WTC11 (cell line): ENCODE data around the gene ECI1. TPM values are rescaled to one million over a fixed set of nuclear protein-coding genes. Genes with fewer than 3 reads are reported as not detected.

Experiments used
- ATAC-seq: fragments of 200-7000 bp; cut with Tn5 transposase; 2 replicates; pipeline ENCODE4 v1.10.0; 2021; ENCODE audit warnings: mild to moderate bottlenecking, moderate library complexity
- CTCF ChIA-PET: fragments of 300-600 bp; sonication (Branson Sonifier 250); formaldehyde crosslinking; loops from one replicate; lab custom pipeline; 2021; ENCODE audit warnings: antibody characterized with exemption; lab: Charles Lee
- POLR2A ChIA-PET: fragments of 350-600 bp; sonication (Branson Sonifier 250); formaldehyde crosslinking; loops from one replicate; lab custom pipeline; 2021; ENCODE audit warnings: antibody characterized with exemption; lab: Charles Lee
- DNase-seq: peaks from one replicate; pipeline ENCODE4 v3.0.0; 2021; ENCODE audit warnings: low spot score
- H3K27ac Mint-ChIP-seq: 2 replicates; pipeline ENCODE4 v1.8.0; 2021; ENCODE audit warnings: mixed read lengths
- H3K27me3 Mint-ChIP-seq: 2 replicates; pipeline ENCODE4 v1.8.0; 2021; ENCODE audit warnings: low read depth, mild to moderate bottlenecking, moderate library complexity, mixed read lengths
- H3K36me3 Mint-ChIP-seq: 2 replicates; pipeline ENCODE4 v1.8.0; 2021; ENCODE audit warnings: mixed read lengths
- H3K4me1 Mint-ChIP-seq: 2 replicates; pipeline ENCODE4 v1.8.0; 2022; ENCODE audit warnings: mixed read lengths
- H3K4me3 Mint-ChIP-seq: 2 replicates; pipeline ENCODE4 v1.8.0; 2021; ENCODE audit warnings: mild to moderate bottlenecking, moderate library complexity, mixed read lengths
- H3K9me3 Mint-ChIP-seq: 2 replicates; pipeline ENCODE4 v1.8.0; 2021; ENCODE audit warnings: mixed read lengths
- ARID4B ChIP-seq: sonication (generic); formaldehyde crosslinking; IDR thresholded peaks from 2 replicates; pipeline ENCODE4 v1.8.0; 2023; ENCODE audit warnings: missing genetic modification reagents, mild to moderate bottlenecking, borderline replicate concordance
- ATF6 ChIP-seq: sonication (generic); formaldehyde crosslinking; IDR thresholded peaks from 2 replicates; pipeline ENCODE4 v1.8.1; 2023; ENCODE audit warnings: mild to moderate bottlenecking, missing genetic modification reagents
- CBFB ChIP-seq: sonication (generic); formaldehyde crosslinking; IDR thresholded peaks from 2 replicates; pipeline ENCODE4 v1.8.1; 2022; ENCODE audit warnings: mild to moderate bottlenecking, low read depth, missing genetic modification reagents
- E2F1 ChIP-seq: sonication (generic); formaldehyde crosslinking; IDR thresholded peaks from 2 replicates; pipeline ENCODE4 v1.8.0; 2022; ENCODE audit warnings: mild to moderate bottlenecking, missing genetic modification reagents
- MYBL2 ChIP-seq: sonication (generic); formaldehyde crosslinking; IDR thresholded peaks from 2 replicates; pipeline ENCODE4 v1.8.1; 2023; ENCODE audit warnings: mild to moderate bottlenecking, moderate library complexity, missing genetic modification reagents
- PREB ChIP-seq: sonication (generic); formaldehyde crosslinking; IDR thresholded peaks from 2 replicates; pipeline ENCODE4 v1.8.1; 2022; ENCODE audit warnings: mild to moderate bottlenecking, missing genetic modification reagents, moderate library complexity, borderline replicate concordance
- PRRX2 ChIP-seq: fragments of 250-450 bp; sonication (Bioruptor Pico); IDR thresholded peaks from 2 replicates; pipeline ENCODE4 v1.8.0; 2021; ENCODE audit warnings: mild to moderate bottlenecking
- SMAD4 ChIP-seq: sonication (generic); formaldehyde crosslinking; IDR thresholded peaks from 2 replicates; pipeline ENCODE4 v1.8.0; 2022; ENCODE audit warnings: mild to moderate bottlenecking, missing genetic modification reagents
- TEAD4 ChIP-seq: sonication (generic); formaldehyde crosslinking; IDR thresholded peaks from 2 replicates; pipeline ENCODE4 v1.8.0; 2022; ENCODE audit warnings: mild to moderate bottlenecking, missing genetic modification reagents
- ZBTB21 ChIP-seq: sonication (generic); formaldehyde crosslinking; IDR thresholded peaks from 2 replicates; pipeline ENCODE4 v1.8.1; 2023; ENCODE audit warnings: mild to moderate bottlenecking, missing genetic modification reagents, borderline replicate concordance
- ZNF138 ChIP-seq: sonication (generic); formaldehyde crosslinking; conservative IDR thresholded peaks from 2 replicates; pipeline ENCODE4 v1.8.1; 2022; ENCODE audit warnings: mild to moderate bottlenecking, moderate library complexity, missing genetic modification reagents
- ZNF219 ChIP-seq: sonication (generic); formaldehyde crosslinking; IDR thresholded peaks from 2 replicates; pipeline ENCODE4 v1.8.0; 2023; ENCODE audit warnings: missing genetic modification reagents, mild to moderate bottlenecking, borderline replicate concordance
- ZNF263 ChIP-seq: sonication (generic); formaldehyde crosslinking; IDR thresholded peaks from 2 replicates; pipeline ENCODE4 v1.8.1; 2022; ENCODE audit warnings: low read depth, mild to moderate bottlenecking, moderate library complexity, missing genetic modification reagents
- ZNF416 ChIP-seq: fragments of 250-450 bp; sonication (Bioruptor Pico); IDR thresholded peaks from 2 replicates; pipeline ENCODE4 v1.9.0; 2021; ENCODE audit warnings: mild to moderate bottlenecking, inconsistent platforms
- ZNF423 ChIP-seq: fragments of 250-450 bp; sonication (Bioruptor Pico); IDR thresholded peaks from 2 replicates; pipeline ENCODE4 v2.1.2; 2022; ENCODE audit warnings: mild to moderate bottlenecking, moderate library complexity
- total RNA-seq: library from RNA; stranded (reverse); gene quantifications from 3 replicates; pipeline ENCODE4 v1.2.3, GENCODE V29; 2021
- TF ChIP-seq, protein P1 (sequence below): sonication (generic); formaldehyde crosslinking; IDR thresholded peaks from 2 replicates; pipeline ENCODE4 v1.8.1; 2023; ENCODE audit warnings: mild to moderate bottlenecking, missing genetic modification reagents, moderate library complexity
- TF ChIP-seq, protein P2 (sequence below): sonication (generic); formaldehyde crosslinking; IDR thresholded peaks from 2 replicates; pipeline ENCODE4 v1.8.1; 2022; ENCODE audit warnings: mild to moderate bottlenecking, moderate library complexity, missing genetic modification reagents
- TF ChIP-seq, protein P3 (sequence below): sonication (generic); formaldehyde crosslinking; IDR thresholded peaks from 2 replicates; pipeline ENCODE4 v1.8.1; 2023; ENCODE audit warnings: mild to moderate bottlenecking, moderate library complexity, missing genetic modification reagents

The ECI1 gene
- total RNA-seq, 1 experiment from 2014 or later, result 100 TPM

DNA sequence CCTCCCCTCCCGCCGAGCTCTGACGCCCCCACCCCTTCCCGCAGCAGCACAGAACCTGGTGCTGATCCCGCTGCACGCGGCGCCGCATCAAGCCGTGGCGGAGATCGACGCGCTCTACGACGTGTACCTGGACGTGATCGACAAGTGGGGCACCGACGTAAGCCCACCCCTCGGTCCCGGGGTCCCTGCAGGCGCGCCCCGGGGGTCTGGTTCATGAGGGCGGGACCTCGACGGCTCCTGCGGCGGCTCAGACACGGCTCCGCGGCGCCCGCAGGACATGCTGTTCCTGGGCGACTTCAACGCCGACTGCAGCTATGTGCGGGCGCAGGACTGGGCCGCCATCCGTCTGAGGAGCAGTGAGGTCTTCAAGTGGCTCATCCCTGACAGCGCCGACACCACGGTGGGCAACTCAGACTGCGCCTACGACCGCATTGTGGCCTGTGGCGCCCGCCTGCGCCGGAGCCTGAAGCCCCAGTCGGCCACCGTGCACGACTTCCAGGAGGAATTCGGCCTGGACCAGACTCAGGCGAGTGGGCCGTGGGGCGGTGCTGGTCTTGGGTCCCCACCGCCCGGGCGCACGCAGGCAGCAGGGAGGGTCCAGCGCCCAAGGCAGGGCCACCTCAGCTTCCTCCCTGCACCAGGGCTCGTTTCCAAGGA, 13.8 kb downstream of the ECI1 start:
- Mint-ChIP-seq H3K27ac (no peak overlapping the region), H3K27me3 (peaks cover 16% of the 10 kb centered on the region), H3K9me3 (no peaks in the 10 kb centered on the region), H3K36me3 (peaks cover 7% of the 10 kb centered on the region), H3K4me3 (peak overlapping the region; percentile 55), H3K4me1 (no peaks in the 10 kb centered on the region)
- DNase-seq (peak; percentile 53), ATAC-seq (peak; percentile 24)
- ChIA-PET POLR2A (interaction anchor here (0.5 to 4.1 kb wide), 5 partner anchors 14 to 85 kb away, joined by 3 to 28 read pairs (median 3); partner anchors contain the start of genes ECI1 and PGP), CTCF (interaction anchor here (1.6 to 4.5 kb wide), 5 partner anchors 14 to 264 kb away, joined by 3 to 51 read pairs (median 17); partner anchors contain the start of genes CASKIN1, ECI1 and PGP)
- no peak for TF ChIP-seq PRRX2
- no peak for TF ChIP-seq ZNF138
- no peak for TF ChIP-seq ZNF219 (CRISPR knock-in tag)
- TF ChIP-seq ZNF416 (CRISPR knock-in tag), result peak; percentile 51; the same call in 1 of the 2 replicates
- peak; percentile 39; the same call in 1 of the 2 replicates for TF ChIP-seq ZNF423 (CRISPR knock-in tag)
- TF ChIP-seq CBFB (CRISPR knock-in tag), result no peak
- TF ChIP-seq, protein P1, sequence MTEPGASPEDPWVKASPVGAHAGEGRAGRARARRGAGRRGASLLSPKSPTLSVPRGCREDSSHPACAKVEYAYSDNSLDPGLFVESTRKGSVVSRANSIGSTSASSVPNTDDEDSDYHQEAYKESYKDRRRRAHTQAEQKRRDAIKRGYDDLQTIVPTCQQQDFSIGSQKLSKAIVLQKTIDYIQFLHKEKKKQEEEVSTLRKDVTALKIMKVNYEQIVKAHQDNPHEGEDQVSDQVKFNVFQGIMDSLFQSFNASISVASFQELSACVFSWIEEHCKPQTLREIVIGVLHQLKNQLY (CRISPR knock-in tag), result no peak
- TF ChIP-seq ATF6 (CRISPR knock-in tag), result no peak
- TF ChIP-seq, protein P2, sequence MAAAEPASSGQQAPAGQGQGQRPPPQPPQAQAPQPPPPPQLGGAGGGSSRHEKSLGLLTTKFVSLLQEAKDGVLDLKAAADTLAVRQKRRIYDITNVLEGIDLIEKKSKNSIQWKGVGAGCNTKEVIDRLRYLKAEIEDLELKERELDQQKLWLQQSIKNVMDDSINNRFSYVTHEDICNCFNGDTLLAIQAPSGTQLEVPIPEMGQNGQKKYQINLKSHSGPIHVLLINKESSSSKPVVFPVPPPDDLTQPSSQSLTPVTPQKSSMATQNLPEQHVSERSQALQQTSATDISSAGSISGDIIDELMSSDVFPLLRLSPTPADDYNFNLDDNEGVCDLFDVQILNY (CRISPR knock-in tag), result 0 out of 2 replicates have a peak, but pooled peaks have one; percentile 21
- TF ChIP-seq PREB (CRISPR knock-in tag), result no peak
- TF ChIP-seq E2F1 (CRISPR knock-in tag), result 0 out of 2 replicates have a peak, but pooled peaks have one; percentile 20
- 0 out of 2 replicates have a peak, but pooled peaks have one; percentile 57 for TF ChIP-seq SMAD4 (CRISPR knock-in tag)
- TF ChIP-seq, protein P3, sequence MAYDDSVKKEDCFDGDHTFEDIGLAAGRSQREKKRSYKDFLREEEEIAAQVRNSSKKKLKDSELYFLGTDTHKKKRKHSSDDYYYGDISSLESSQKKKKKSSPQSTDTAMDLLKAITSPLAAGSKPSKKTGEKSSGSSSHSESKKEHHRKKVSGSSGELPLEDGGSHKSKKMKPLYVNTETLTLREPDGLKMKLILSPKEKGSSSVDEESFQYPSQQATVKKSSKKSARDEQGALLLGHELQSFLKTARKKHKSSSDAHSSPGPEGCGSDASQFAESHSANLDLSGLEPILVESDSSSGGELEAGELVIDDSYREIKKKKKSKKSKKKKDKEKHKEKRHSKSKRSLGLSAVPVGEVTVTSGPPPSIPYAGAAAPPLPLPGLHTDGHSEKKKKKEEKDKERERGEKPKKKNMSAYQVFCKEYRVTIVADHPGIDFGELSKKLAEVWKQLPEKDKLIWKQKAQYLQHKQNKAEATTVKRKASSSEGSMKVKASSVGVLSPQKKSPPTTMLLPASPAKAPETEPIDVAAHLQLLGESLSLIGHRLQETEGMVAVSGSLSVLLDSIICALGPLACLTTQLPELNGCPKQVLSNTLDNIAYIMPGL, result peak; percentile 38; the same call in 1 of the 2 replicates
- 0 out of 2 replicates have a peak, but pooled peaks have one; percentile 14 for TF ChIP-seq MYBL2
- TF ChIP-seq ZBTB21, result no peak

- POLR2A ChIA-PET, result interaction anchor here (0.5 to 4.1 kb wide), 5 partner anchors 12 to 41 kb away, joined by 3 to 28 read pairs (median 3); partner anchors contain the start of genes ECI1 and PGP
- Mint-ChIP-seq H3K9me3 (no peaks in the 10 kb centered on the region), H3K36me3 (peaks cover 2% of the 10 kb centered on the region; the same call in 1 of the 2 replicates), H3K27me3 (peaks cover 16% of the 10 kb centered on the region), H3K4me3 (peak overlapping the region; percentile 55), H3K4me1 (no peaks in the 10 kb centered on the region), H3K27ac (no peak overlapping the region)
- CTCF ChIA-PET, result interaction anchor here (0.9 to 4.5 kb wide), 6 partner anchors 14 to 264 kb away, joined by 3 to 51 read pairs (median 12); partner anchors contain the start of genes CASKIN1, ECI1 and PGP
- TF ChIP-seq ARID4B, result no peak
- TF ChIP-seq TEAD4 (CRISPR knock-in tag), result no peak
- 0 out of 2 replicates have a peak, but pooled peaks have one; percentile 12 for TF ChIP-seq ZNF263 (CRISPR knock-in tag)
- no peak for DNase-seq
- no peak; the same call in 1 of the 2 replicates for ATAC-seq
Measured at GRCh38 chr16:2237102-2237482, 14.3 kb downstream of the ECI1 start.
